Measurements from ENCODE around the gene FOXO6.

The FOXO6 gene

DNA sequence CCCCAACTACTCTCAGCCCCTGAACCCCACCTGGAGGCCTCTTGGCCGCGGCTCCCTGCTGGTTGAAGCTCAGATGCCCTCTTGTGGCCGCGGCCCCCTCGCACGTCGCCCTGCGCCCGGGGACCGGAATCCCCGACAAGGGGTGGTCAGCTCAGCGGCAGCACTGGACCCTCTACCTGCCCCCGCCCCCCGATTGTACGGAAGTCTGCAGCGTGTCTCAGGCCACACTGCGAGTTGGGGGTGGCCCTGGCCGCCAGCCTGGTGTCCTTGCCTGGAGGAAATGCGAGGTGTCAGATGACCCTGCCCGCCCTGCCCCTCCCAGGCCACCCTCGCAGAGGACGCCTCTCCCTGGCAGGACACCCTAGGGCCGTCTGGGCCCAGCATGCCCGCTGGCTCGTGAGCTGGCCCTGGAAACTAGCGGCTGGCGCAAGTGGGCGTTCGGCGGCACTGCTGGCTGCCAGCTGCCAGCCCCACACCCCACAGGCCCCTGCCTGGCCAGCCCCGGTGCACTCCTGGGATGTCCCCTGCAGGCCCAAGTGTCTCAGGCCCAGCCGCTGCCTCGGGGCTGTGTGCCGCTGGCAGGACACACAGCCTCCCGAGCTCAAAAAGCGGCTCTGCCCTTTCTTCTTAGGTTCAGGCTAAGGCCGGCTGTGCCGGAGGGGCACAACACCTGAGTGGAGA is 62.4 kb downstream of the FOXO6 start:
- peak; percentile 48 for DNase-seq (ENCODE audit: insufficient read length, low spot score)
- no peak for FAIRE-seq
- TF ChIP-seq SPI1 (IDR thresholded peaks at IDR 0.05; ENCODE audit: low read depth, low read length) (no peak), TAF1 (IDR thresholded peaks at IDR 0.05; ENCODE audit: low read depth, low read length) (no peak), POLR2A (IDR thresholded peaks at IDR 0.05; ENCODE audit: low read depth, low read length) (no peak), PAX5 (IDR thresholded peaks at IDR 0.05; ENCODE audit: insufficient read depth, low read length, severe bottlenecking) (no peak), POU2F2 (IDR thresholded peaks at IDR 0.05; ENCODE audit: low read depth, low read length) (no peak), POLR2AphosphoS5 (IDR thresholded peaks at IDR 0.05; ENCODE audit: low read depth, low read length) (no peak)

DNA sequence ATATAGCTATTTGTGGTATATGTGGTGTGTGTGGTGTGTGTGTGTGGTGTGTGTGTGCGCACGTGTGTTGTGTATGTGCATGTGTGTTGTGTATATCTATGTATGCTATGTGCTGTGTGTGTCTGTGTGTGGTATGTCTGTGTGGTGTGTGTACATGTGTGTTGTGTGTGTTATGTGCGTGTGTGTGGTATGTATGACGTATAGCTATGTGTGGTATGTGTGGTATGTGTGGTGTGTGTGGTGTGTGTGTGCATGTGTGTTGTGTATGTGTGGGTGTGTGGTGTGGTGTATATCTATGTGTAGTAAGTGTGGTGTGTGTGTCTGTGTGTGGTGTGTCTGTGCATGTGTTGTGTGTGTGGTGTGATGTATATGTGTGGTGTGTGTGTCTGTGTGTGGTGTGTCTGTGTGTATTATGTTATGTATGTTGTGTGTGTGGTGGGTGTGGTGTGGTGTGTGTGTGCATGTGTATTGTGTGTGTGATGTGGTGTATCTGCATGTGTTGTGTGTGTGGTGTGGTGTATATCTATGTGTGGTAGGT is 63.4 kb downstream of the FOXO6 start:
- FAIRE-seq: peak; percentile 98
- no peak for DNase-seq (ENCODE audit: insufficient read length, low spot score)
- TF ChIP-seq TAF1 (IDR thresholded peaks at IDR 0.05; ENCODE audit: low read depth, low read length): no peak
- no peak for TF ChIP-seq POU2F2 (IDR thresholded peaks at IDR 0.05; ENCODE audit: low read depth, low read length)
- no peak for TF ChIP-seq POLR2AphosphoS5 (IDR thresholded peaks at IDR 0.05; ENCODE audit: low read depth, low read length)
- TF ChIP-seq SPI1 (IDR thresholded peaks at IDR 0.05; ENCODE audit: low read depth, low read length): no peak
- TF ChIP-seq PAX5 (IDR thresholded peaks at IDR 0.05; ENCODE audit: insufficient read depth, low read length, severe bottlenecking): no peak
- TF ChIP-seq POLR2A (IDR thresholded peaks at IDR 0.05; ENCODE audit: low read depth, low read length): no peak

DNA sequence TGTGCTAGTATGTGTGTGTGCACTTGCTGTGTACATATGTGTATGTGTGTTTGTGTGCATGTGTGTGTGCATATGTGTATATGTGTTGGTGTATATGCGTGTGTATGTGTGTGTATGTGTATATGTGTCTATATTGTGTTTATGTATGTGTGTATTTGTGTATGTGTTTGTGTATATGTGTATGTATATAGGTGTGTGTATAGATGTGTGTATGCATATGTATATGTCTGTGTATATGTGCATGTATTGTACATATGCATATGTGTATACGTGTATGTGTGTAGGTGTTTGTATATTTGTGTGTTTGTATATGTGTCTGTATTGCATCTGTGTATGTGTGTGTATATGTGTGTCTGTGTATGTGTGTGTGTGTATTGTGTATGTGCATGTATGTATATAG is 64.1 kb downstream of the FOXO6 start:
- FAIRE-seq (no peak), DNase-seq (ENCODE audit: insufficient read length, low spot score) (no peak)
- TF ChIP-seq PAX5 (IDR thresholded peaks at IDR 0.05; ENCODE audit: insufficient read depth, low read length, severe bottlenecking) (no peak), POU2F2 (IDR thresholded peaks at IDR 0.05; ENCODE audit: low read depth, low read length) (no peak), TAF1 (IDR thresholded peaks at IDR 0.05; ENCODE audit: low read depth, low read length) (no peak), SPI1 (IDR thresholded peaks at IDR 0.05; ENCODE audit: low read depth, low read length) (no peak), POLR2A (IDR thresholded peaks at IDR 0.05; ENCODE audit: low read depth, low read length) (no peak), POLR2AphosphoS5 (IDR thresholded peaks at IDR 0.05; ENCODE audit: low read depth, low read length) (no peak)

DNA sequence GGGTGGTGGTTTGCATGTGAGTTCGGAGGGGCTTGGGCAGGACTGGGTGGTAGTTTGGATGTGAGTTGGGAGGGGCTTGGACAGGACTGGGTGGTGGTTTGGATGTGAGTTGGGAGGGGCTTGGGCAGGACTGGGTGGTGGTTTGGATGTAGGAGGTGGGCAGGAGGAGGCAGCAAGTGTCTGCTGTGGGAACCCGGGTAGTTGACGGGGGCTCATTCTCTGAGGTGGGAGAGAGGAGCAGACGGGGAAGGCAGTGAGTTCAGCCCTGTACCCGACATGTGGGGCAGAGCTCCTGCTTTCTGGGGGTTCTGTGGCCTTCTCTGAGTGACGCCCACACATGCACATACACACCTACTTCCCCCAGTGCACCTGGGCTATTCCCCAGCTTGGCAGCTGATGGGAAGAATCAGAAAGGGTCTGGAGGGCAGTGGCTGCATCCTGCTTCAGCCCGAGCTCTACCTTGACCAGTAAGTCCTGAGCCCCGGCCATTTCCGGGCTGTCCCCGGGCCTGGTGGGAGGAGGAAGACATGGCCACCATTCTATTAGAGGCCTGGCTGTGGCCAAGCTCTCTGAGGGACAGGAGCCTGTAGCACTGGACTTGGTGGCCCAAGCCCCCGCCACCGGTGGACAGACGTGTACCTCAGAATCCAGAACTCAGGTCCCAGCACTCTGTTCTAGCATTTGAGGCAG is 65.1 kb downstream of the FOXO6 start:
- no peak for DNase-seq (ENCODE audit: insufficient read length, low spot score)
- TF ChIP-seq TAF1 (IDR thresholded peaks at IDR 0.05; ENCODE audit: low read depth, low read length) (no peak), POU2F2 (IDR thresholded peaks at IDR 0.05; ENCODE audit: low read depth, low read length) (no peak), PAX5 (IDR thresholded peaks at IDR 0.05; ENCODE audit: insufficient read depth, low read length, severe bottlenecking) (no peak), SPI1 (IDR thresholded peaks at IDR 0.05; ENCODE audit: low read depth, low read length) (no peak), POLR2A (IDR thresholded peaks at IDR 0.05; ENCODE audit: low read depth, low read length) (no peak), POLR2AphosphoS5 (IDR thresholded peaks at IDR 0.05; ENCODE audit: low read depth, low read length) (no peak)
- FAIRE-seq: no peak

DNA sequence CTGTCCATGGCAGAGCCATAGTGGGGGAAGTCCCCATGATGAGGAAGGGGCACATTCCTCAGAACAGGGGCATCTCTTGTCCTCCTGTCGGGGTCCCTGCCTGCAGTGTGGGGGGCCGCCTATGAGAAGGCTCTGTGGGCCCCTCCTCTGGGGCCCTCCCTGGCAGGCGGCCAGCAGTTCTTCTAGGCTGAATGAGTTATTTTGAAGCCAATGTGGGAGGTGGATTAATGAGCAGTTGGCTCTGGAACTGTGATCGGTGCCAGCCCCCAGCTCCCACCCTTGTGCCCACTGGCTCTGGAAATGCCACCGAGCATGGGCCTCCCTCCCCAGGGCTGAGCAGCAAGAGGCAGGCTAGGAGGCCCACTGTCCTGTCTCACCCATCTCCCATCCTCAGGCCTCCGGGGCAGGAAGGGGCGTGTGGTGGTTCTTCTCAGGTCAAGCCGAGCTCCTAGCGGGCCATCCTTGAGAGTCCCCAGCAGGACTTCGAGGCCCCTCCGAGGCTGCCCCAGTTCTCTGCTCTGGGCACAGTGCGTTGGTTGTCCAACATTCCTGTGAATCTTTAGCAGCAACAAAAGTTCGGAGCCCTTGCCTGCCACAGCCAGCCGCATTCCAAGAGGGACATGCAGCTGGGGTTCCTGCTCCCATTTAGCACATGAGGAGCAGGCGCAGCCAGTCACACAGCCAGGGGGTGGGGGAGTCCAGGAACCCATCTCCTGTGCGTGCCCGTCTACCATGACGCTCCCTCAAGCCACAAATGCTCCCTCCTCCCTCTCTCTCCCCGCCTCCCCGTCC is 66.1 kb downstream of the FOXO6 start:
- TF ChIP-seq TAF1 (IDR thresholded peaks at IDR 0.05; ENCODE audit: low read depth, low read length) (no peak), POLR2A (IDR thresholded peaks at IDR 0.05; ENCODE audit: low read depth, low read length) (no peak), POLR2AphosphoS5 (IDR thresholded peaks at IDR 0.05; ENCODE audit: low read depth, low read length) (no peak), PAX5 (IDR thresholded peaks at IDR 0.05; ENCODE audit: insufficient read depth, low read length, severe bottlenecking) (no peak), POU2F2 (IDR thresholded peaks at IDR 0.05; ENCODE audit: low read depth, low read length) (no peak), SPI1 (IDR thresholded peaks at IDR 0.05; ENCODE audit: low read depth, low read length) (no peak)

DNA sequence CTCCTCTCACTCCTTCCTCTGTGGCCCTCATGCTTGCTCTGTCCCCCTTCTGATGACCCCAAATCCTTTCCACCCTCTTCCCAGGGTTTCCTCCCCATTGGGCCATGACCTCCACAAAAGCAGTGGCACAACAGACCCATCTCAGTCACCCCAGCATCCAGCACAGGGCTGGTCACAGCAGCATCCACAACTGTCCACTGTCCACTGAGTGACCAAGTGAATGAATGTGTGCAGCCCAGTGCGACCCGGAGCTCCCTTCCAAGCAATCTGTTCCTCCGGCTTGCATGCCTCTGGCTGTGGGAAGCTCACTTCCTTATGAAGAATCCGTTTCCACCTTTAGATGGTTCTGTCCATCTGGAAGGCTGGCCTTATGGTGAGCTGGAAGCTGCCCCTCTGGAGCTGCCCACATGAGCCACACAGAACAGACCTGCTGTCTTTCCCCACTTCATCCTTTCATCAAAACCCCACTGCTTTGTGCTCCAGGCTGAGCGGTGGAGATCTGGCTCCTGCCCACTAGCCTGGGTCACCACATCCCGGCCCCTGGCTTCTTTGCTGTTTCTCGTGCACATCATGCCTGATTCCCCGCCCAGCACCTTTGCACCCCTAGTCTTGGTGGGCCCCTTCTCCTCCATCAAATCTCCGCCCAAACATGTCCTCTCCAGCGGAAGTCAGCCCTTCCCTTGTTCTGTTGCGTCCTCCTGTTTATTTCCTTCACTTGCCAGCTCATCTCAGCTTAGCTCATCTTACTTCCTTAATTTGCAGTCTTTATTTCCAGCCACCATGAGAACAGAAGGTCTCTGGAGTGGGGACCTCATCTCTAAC is 66.9 kb downstream of the FOXO6 start:
- DNase-seq (ENCODE audit: insufficient read length, low spot score) (no peak), FAIRE-seq (no peak)

More for the DNA sequence above, 66.1 kb downstream of the FOXO6 start:
- DNase-seq (ENCODE audit: insufficient read length, low spot score): no peak
- FAIRE-seq: no peak

DNA sequence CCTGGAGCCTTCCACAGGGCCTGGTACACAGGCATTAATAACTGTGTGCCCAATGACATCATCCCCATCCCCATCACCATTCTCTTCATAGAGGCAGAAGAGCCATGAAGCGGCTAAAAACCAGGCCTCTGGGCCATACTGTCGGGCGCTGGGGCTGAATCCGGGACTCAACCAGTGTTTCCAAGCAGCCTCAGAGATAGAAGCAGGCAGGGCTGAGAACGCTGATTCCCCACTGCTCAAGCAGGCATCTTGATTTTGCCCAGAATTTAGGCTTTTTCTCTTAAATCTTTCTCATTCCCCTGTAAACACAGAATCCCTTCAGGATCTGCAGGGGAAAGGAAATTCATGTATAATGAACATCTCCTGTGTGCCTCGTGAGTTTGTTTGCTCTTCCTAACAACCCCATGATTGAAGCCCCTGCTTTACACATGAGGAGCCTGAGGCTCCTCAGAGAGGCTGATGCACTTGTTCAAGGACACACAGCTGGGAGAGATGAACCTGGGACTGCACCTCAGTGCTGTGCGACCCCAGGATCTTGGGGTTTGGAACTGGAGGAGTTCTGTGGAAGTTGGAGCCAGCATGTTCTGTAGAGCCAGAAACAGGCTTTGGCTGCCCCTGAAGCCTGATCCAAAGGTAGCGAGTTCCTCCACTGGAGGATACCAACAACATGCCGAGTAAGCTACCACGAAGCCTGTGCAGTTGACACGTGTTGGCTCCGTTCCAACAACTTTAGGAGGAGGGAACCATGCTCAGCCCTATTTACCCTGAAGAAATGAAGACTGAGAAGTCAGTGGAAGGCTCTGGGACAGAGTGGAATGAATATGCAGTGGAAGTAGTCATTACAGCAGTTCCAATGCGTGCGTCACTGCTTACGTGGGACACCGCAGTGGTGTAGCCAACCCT is 67.8 kb downstream of the FOXO6 start:
- TF ChIP-seq POLR2AphosphoS5 (IDR thresholded peaks at IDR 0.05; ENCODE audit: low read depth, low read length): no peak
- TF ChIP-seq PAX5 (IDR thresholded peaks at IDR 0.05; ENCODE audit: insufficient read depth, low read length, severe bottlenecking): no peak
- no peak for TF ChIP-seq POU2F2 (IDR thresholded peaks at IDR 0.05; ENCODE audit: low read depth, low read length)
- no peak for TF ChIP-seq POLR2A (IDR thresholded peaks at IDR 0.05; ENCODE audit: low read depth, low read length)
- FAIRE-seq: no peak
- DNase-seq (ENCODE audit: insufficient read length, low spot score): no peak

More for the DNA sequence above, 66.9 kb downstream of the FOXO6 start:
- TF ChIP-seq PAX5 (IDR thresholded peaks at IDR 0.05; ENCODE audit: insufficient read depth, low read length, severe bottlenecking) (no peak), POU2F2 (IDR thresholded peaks at IDR 0.05; ENCODE audit: low read depth, low read length) (no peak), POLR2AphosphoS5 (IDR thresholded peaks at IDR 0.05; ENCODE audit: low read depth, low read length) (no peak), SPI1 (IDR thresholded peaks at IDR 0.05; ENCODE audit: low read depth, low read length) (no peak), TAF1 (IDR thresholded peaks at IDR 0.05; ENCODE audit: low read depth, low read length) (no peak), POLR2A (IDR thresholded peaks at IDR 0.05; ENCODE audit: low read depth, low read length) (no peak)

Data from GM12891 (cell line).